K562 (cell line): ENCODE results near the gene TMEM208. TPM values are rescaled to one million over a fixed set of nuclear protein-coding genes. Genes with fewer than 3 reads are reported as not detected.
A peak's percentile ranks its signal among the peaks of the same experiment; 100 is the strongest.

ENCODE experiments used
- ARID1B ChIP-seq: fragments of 450-650 bp; IDR thresholded peaks from 2 replicates; pipeline ENCODE4 v1.6.1; 2016; ENCODE audit warnings: antibody characterized with exemption, mild to moderate bottlenecking, inconsistent platforms
- CBFA2T2 ChIP-seq: fragments of 450-650 bp; conservative IDR thresholded peaks from 2 replicates; pipeline ENCODE4 v1.6.1; 2017; ENCODE audit warnings: mild to moderate bottlenecking
- CEBPB ChIP-seq: fragments of 450-650 bp; IDR thresholded peaks from 2 replicates; pipeline ENCODE4 v1.6.1; 2016; ENCODE audit warnings: missing genetic modification characterization, missing compliant biosample characterization
- DPF2 ChIP-seq: fragments of 450-650 bp; IDR thresholded peaks from 2 replicates; pipeline ENCODE4 v1.6.1; 2016
- FOSL1 ChIP-seq: fragments of 200-800 bp; sonication (Bioruptor generic); conservative IDR thresholded peaks from 2 replicates; pipeline ENCODE4 v1.6.1; 2016; ENCODE audit warnings: missing genetic modification characterization, missing compliant biosample characterization
- FOXA3 ChIP-seq, 2 experiments: fragments of 450-650 bp in 1 of 2; sonication (generic) in 1 of 2; formaldehyde crosslinking; IDR thresholded peaks in 1 of 2; conservative IDR thresholded peaks in 1 of 2; 2 replicates each; pipeline versions ENCODE4 v1.4.0 to v1.8.0; 2020 to 2022; ENCODE audit warnings: mild to moderate bottlenecking in 2 of 2, missing genetic modification reagents in 1 of 2
- FOXK2 ChIP-seq, 2 experiments: fragments of 450-650 bp; IDR thresholded peaks in 1 of 2; conservative IDR thresholded peaks in 1 of 2; 2 replicates each; pipeline ENCODE4 v1.6.1; 2016; ENCODE audit warnings: low read depth in 2 of 2, mild to moderate bottlenecking in 1 of 2
- JUN ChIP-seq, 2 experiments: sonication (generic) in 1 of 2; formaldehyde crosslinking in 1 of 2; IDR thresholded peaks; 2 replicates each; pipeline versions ENCODE4 v1.6.1 to v1.8.0; 2012 to 2022; ENCODE audit warnings: borderline replicate concordance in 2 of 2, mild to moderate bottlenecking in 2 of 2, improper control_type of control experiment in 1 of 2, low read depth in 1 of 2, low read length in 1 of 2, missing genetic modification reagents in 1 of 2
- NEUROD1 ChIP-seq: fragments of 150-350 bp; IDR thresholded peaks from 2 replicates; pipeline ENCODE4 v1.6.1; 2014; ENCODE audit warnings: borderline replicate concordance, low read length, low read depth; ENCODE audit not compliant: partially characterized antibody
- POLR2AphosphoS5 ChIP-seq: IDR thresholded peaks from 2 replicates; pipeline ENCODE4 v1.6.1; 2011; ENCODE audit warnings: mild to moderate bottlenecking, low read depth, low read length, moderate library complexity; ENCODE audit not compliant: control insufficient read depth, insufficient read depth
- SAFB2 ChIP-seq: fragments of 200-400 bp; formaldehyde crosslinking; IDR thresholded peaks from 2 replicates; pipeline ENCODE4 v1.6.1; 2018; ENCODE audit warnings: borderline replicate concordance, low read length, low read depth, moderate library complexity; ENCODE audit not compliant: severe bottlenecking
- SMARCC2 ChIP-seq: fragments of 450-650 bp; IDR thresholded peaks from 2 replicates; pipeline ENCODE4 v1.6.1; 2017; ENCODE audit warnings: antibody characterized with exemption, moderate library complexity, mild to moderate bottlenecking, low read depth
- SP2 ChIP-seq: IDR thresholded peaks from 2 replicates; pipeline ENCODE4 v1.6.1; 2011; ENCODE audit warnings: mild to moderate bottlenecking, low read depth, low read length, moderate library complexity; ENCODE audit not compliant: poor library complexity, severe bottlenecking; ENCODE audit errors: extremely low read depth
- STAT5A ChIP-seq: IDR thresholded peaks from 2 replicates; pipeline ENCODE4 v1.6.1; 2012; ENCODE audit warnings: low read length, inconsistent platforms, borderline replicate concordance
- TRIM24 ChIP-seq, 2 experiments: fragments of 450-650 bp; IDR thresholded peaks; 2 replicates each; pipeline ENCODE4 v1.6.1; 2016
- ZNF121 ChIP-seq: sonication (generic); formaldehyde crosslinking; conservative IDR thresholded peaks from 2 replicates; pipeline ENCODE4 v1.8.0; 2022; ENCODE audit warnings: missing genetic modification reagents
- ZNF395 ChIP-seq: fragments of 200-800 bp; sonication (Bioruptor generic); IDR thresholded peaks from 2 replicates; pipeline ENCODE4 v1.6.1; 2017; ENCODE audit warnings: missing genetic modification characterization, missing compliant biosample characterization
- polyA plus RNA-seq, 8 experiments: library from polyadenylated mRNA; depleted of rRNA in 4 of 8; stranded (reverse) in 5 of 8; unstranded in 3 of 8; fragments of >200 nt; fragmentation: Nextera tagmentation in 2 of 8; fragmentation: Illumina TruSeq in 1 of 8; extraction: Ambion mirVana in 2 of 8; extraction: Trizol in 1 of 8; gene quantifications; 2 replicates each; pipeline versions ENCODE4 v1.2.1 to v1.2.3, GENCODE V29; 2011 to 2014; ENCODE audit warnings: inconsistent platforms in 1 of 8, missing spikeins in 1 of 8
- total RNA-seq, 7 experiments: library from RNA; depleted of rRNA in 6 of 7; stranded (reverse); fragments of >200 nt in 6 of 7; fragmentation: Illumina TruSeq in 2 of 7; extraction: Trizol in 2 of 7; gene quantifications; 2 replicates each; pipeline versions ENCODE4 v1.2.1 to v1.2.3, GENCODE V29; 2011 to 2021; ENCODE audit warnings: low replicate concordance in 1 of 7
- TF ChIP-seq, protein P1 (sequence below): sonication (generic); formaldehyde crosslinking; IDR thresholded peaks from 2 replicates; pipeline ENCODE4 v1.8.0; 2022; ENCODE audit warnings: missing genetic modification reagents, mild to moderate bottlenecking, moderate library complexity, borderline replicate concordance
- TF ChIP-seq, protein P2 (sequence below): fragments of 450-650 bp; IDR thresholded peaks from 2 replicates; pipeline ENCODE4 v1.6.1; 2017; ENCODE audit warnings: antibody characterized with exemption, mild to moderate bottlenecking

Gene TMEM208
- total and polyA plus RNA-seq, 9 of the 15 experiments (the other 6 are each of a cell fraction or from before 2014, with no cell fraction given), result 31.8 to 239 (median 54.3) TPM

- TF ChIP-seq FOXK2 (conservative IDR thresholded peaks at IDR 0.05 in 1 of 2, IDR thresholded peaks at IDR 0.05 in 1 of 2; ENCODE audit: low read depth in 2 of 2) (peak; percentile 43 to 68; a peak in 1 of 4 replicates), CBFA2T2 (peak; percentile 75), SMARCC2 (peak; percentile 53; the same call in 1 of the 2 replicates), JUN (IDR thresholded peaks at IDR 0.05; ENCODE audit: borderline replicate concordance, low read depth, low read length) (peak; percentile 60; the same call in 1 of the 2 replicates), JUN (CRISPR knock-in tag; IDR thresholded peaks at IDR 0.05; ENCODE audit: borderline replicate concordance) (no peak), SP2 (peak; percentile 13), CEBPB (tag) (no peak), SAFB2 (no peak), ZNF121 (CRISPR knock-in tag) (peak; percentile 65), TRIM24 (IDR thresholded peaks at IDR 0.05) (peak in 1 of 2 experiments; percentile 23; a peak in 1 of 4 replicates), FOSL1 (tag) (peak; percentile 82), FOXA3 (CRISPR knock-in tag; conservative IDR thresholded peaks at IDR 0.05 in 1 of 2, IDR thresholded peaks at IDR 0.05 in 1 of 2) (peak; percentile 27 to 88; a peak in 2 of 4 replicates), ARID1B (peak; percentile 83), ZNF395 (0 out of 2 replicates have a peak, but pooled peaks have one; percentile 36), STAT5A (peak; percentile 43; the same call in 1 of the 2 replicates), POLR2AphosphoS5 (peak; percentile 59; the same call in 1 of the 2 replicates), NEUROD1 (no peak), DPF2 (peak; percentile 88)
- TF ChIP-seq, protein P1, sequence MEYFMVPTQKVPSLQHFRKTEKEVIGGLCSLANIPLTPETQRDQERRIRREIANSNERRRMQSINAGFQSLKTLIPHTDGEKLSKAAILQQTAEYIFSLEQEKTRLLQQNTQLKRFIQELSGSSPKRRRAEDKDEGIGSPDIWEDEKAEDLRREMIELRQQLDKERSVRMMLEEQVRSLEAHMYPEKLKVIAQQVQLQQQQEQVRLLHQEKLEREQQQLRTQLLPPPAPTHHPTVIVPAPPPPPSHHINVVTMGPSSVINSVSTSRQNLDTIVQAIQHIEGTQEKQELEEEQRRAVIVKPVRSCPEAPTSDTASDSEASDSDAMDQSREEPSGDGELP, result peak; percentile 51; the same call in 1 of the 2 replicates
- TF ChIP-seq, protein P2, sequence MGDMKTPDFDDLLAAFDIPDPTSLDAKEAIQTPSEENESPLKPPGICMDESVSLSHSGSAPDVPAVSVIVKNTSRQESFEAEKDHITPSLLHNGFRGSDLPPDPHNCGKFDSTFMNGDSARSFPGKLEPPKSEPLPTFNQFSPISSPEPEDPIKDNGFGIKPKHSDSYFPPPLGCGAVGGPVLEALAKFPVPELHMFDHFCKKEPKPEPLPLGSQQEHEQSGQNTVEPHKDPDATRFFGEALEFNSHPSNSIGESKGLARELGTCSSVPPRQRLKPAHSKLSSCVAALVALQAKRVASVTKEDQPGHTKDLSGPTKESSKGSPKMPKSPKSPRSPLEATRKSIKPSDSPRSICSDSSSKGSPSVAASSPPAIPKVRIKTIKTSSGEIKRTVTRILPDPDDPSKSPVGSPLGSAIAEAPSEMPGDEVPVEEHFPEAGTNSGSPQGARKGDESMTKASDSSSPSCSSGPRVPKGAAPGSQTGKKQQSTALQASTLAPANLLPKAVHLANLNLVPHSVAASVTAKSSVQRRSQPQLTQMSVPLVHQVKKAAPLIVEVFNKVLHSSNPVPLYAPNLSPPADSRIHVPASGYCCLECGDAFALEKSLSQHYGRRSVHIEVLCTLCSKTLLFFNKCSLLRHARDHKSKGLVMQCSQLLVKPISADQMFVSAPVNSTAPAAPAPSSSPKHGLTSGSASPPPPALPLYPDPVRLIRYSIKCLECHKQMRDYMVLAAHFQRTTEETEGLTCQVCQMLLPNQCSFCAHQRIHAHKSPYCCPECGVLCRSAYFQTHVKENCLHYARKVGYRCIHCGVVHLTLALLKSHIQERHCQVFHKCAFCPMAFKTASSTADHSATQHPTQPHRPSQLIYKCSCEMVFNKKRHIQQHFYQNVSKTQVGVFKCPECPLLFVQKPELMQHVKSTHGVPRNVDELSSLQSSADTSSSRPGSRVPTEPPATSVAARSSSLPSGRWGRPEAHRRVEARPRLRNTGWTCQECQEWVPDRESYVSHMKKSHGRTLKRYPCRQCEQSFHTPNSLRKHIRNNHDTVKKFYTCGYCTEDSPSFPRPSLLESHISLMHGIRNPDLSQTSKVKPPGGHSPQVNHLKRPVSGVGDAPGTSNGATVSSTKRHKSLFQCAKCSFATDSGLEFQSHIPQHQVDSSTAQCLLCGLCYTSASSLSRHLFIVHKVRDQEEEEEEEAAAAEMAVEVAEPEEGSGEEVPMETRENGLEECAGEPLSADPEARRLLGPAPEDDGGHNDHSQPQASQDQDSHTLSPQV, result 0 out of 2 replicates have a peak, but pooled peaks have one; percentile 23
Observed at GRCh38 chr16:67190448-67191399, 36.2 kb upstream of the TMEM208 start (continued).
